H9 (cell line): Measurements from ENCODE around the gene CCBE1. TPM values are rescaled to one million over a fixed set of nuclear protein-coding genes. Genes with fewer than 3 reads are reported as not detected.

Source experiments
- DNase-seq: peaks from one replicate; pipeline ENCODE4 v3.0.0-alpha.2; 2017
- H2AFZ ChIP-seq: one replicate; pipeline ENCODE4 v1.6.1; 2013; ENCODE audit warnings: mild to moderate bottlenecking, low read length, control low read depth, moderate library complexity
- H2AK5ac ChIP-seq: 2 replicates; pipeline ENCODE4 v1.6.1; 2013; ENCODE audit warnings: low read length, control low read depth, mixed read lengths; ENCODE audit not compliant: insufficient read length
- H2BK120ac ChIP-seq: one replicate; pipeline ENCODE4 v1.6.1; 2013; ENCODE audit warnings: low read depth, mild to moderate bottlenecking, low read length, control low read depth, inconsistent platforms; ENCODE audit not compliant: poor library complexity, severe bottlenecking
- H2BK12ac ChIP-seq: 2 replicates; pipeline ENCODE4 v1.6.1; 2013; ENCODE audit warnings: low read length, control low read depth, mixed read lengths, low read depth; ENCODE audit not compliant: insufficient read length
- H2BK15ac ChIP-seq: 2 replicates; pipeline ENCODE4 v1.6.1; 2013; ENCODE audit warnings: low read depth, low read length, control low read depth
- H2BK20ac ChIP-seq: one replicate; pipeline ENCODE4 v1.6.1; 2013; ENCODE audit warnings: low read depth, mild to moderate bottlenecking, low read length, control low read depth, inconsistent platforms; ENCODE audit not compliant: poor library complexity, severe bottlenecking
- H2BK5ac ChIP-seq: 2 replicates; pipeline ENCODE4 v1.6.1; 2013; ENCODE audit warnings: low read length, control low read depth, mixed read lengths; ENCODE audit not compliant: insufficient read length
- H3K14ac ChIP-seq: 2 replicates; pipeline ENCODE4 v1.6.1; 2013; ENCODE audit warnings: low read length, control low read depth; ENCODE audit not compliant: insufficient read depth
- H3K18ac ChIP-seq: 2 replicates; pipeline ENCODE4 v1.6.1; 2013; ENCODE audit warnings: low read depth, mild to moderate bottlenecking, mixed read lengths, low read length, control low read depth; ENCODE audit not compliant: insufficient read length
- H3K23ac ChIP-seq: 2 replicates; pipeline ENCODE4 v1.6.1; 2013; ENCODE audit warnings: low read length, control low read depth, mixed read lengths, low read depth; ENCODE audit not compliant: insufficient read length
- H3K23me2 ChIP-seq: 2 replicates; pipeline ENCODE4 v1.6.1; 2013; ENCODE audit warnings: low read depth, mild to moderate bottlenecking, mixed read lengths, low read length, control low read depth; ENCODE audit not compliant: insufficient read length, poor library complexity, severe bottlenecking
- H3K27ac ChIP-seq: 2 replicates; pipeline ENCODE4 v1.5.1; 2013; ENCODE audit warnings: low read length, control low read depth, mixed read lengths, low read depth; ENCODE audit not compliant: insufficient read length
- H3K27me3 ChIP-seq: 2 replicates; pipeline ENCODE4 v1.6.1; 2013; ENCODE audit warnings: low read length, control low read depth, inconsistent platforms; ENCODE audit not compliant: insufficient read depth
- H3K4ac ChIP-seq: 2 replicates; pipeline ENCODE4 v1.6.1; 2013; ENCODE audit warnings: low read depth, mild to moderate bottlenecking, control low read depth, inconsistent platforms, low read length, moderate library complexity
- H3K4me1 ChIP-seq: 2 replicates; pipeline ENCODE4 v1.6.1; 2013; ENCODE audit warnings: low read length, control low read depth, inconsistent platforms; ENCODE audit not compliant: insufficient read depth
- H3K4me2 ChIP-seq: 2 replicates; pipeline ENCODE4 v1.6.1; 2013; ENCODE audit warnings: low read length, control low read depth, mixed read lengths; ENCODE audit not compliant: insufficient read length, insufficient read depth
- H3K56ac ChIP-seq: 2 replicates; pipeline ENCODE4 v1.6.1; 2013; ENCODE audit warnings: low read depth, mild to moderate bottlenecking, mixed read lengths, low read length, control low read depth; ENCODE audit not compliant: insufficient read length
- H3K79me1 ChIP-seq: 2 replicates; pipeline ENCODE4 v1.6.1; 2013; ENCODE audit warnings: low read depth, mild to moderate bottlenecking, moderate library complexity, low read length, control low read depth, inconsistent platforms; ENCODE audit not compliant: insufficient read depth, poor library complexity, severe bottlenecking
- H3K79me2 ChIP-seq: 2 replicates; pipeline ENCODE4 v1.6.1; 2013; ENCODE audit warnings: low read length, control low read depth, inconsistent platforms; ENCODE audit not compliant: insufficient read depth
- H3K9ac ChIP-seq: 2 replicates; pipeline ENCODE4 v1.6.1; 2013; ENCODE audit warnings: low read length, control low read depth, mixed read lengths; ENCODE audit not compliant: insufficient read length; ENCODE audit errors: extremely low read depth
- H3K9me3 ChIP-seq: one replicate; pipeline ENCODE4 v1.6.1; 2013; ENCODE audit warnings: low read depth, low read length, inconsistent platforms; ENCODE audit not compliant: control insufficient read depth
- H3T11ph ChIP-seq: one replicate; pipeline ENCODE4 v1.6.1; 2013; ENCODE audit warnings: mild to moderate bottlenecking, low read length, control low read depth, inconsistent platforms
- H4K20me1 ChIP-seq: one replicate; pipeline ENCODE4 v1.6.1; 2013; ENCODE audit not compliant: control insufficient read depth, insufficient read length, insufficient read depth
- H4K5ac ChIP-seq: 2 replicates; pipeline ENCODE4 v1.6.1; 2013; ENCODE audit warnings: low read depth, mild to moderate bottlenecking, mixed read lengths, low read length, control low read depth; ENCODE audit not compliant: insufficient read length
- H4K8ac ChIP-seq: replicated peaks from 2 replicates; pipeline ENCODE4 v1.6.1; 2013; ENCODE audit warnings: low read length, control low read depth, mixed read lengths, low read depth; ENCODE audit not compliant: insufficient read length
- H4K91ac ChIP-seq: 2 replicates; pipeline ENCODE4 v1.6.1; 2013; ENCODE audit warnings: low read depth, mild to moderate bottlenecking, moderate library complexity, mixed read lengths, low read length, control low read depth; ENCODE audit not compliant: insufficient read length
- H3K27ac Mint-ChIP-seq, 3 experiments: 2 replicates in 2 of 3; 3 replicates in 1 of 3; pipeline ENCODE4 v1.8.0; 2020 to 2021; ENCODE audit warnings: mixed read lengths in 3 of 3, mild to moderate bottlenecking in 1 of 3, moderate library complexity in 1 of 3
- H3K27me3 Mint-ChIP-seq: 2 replicates; pipeline ENCODE4 v1.8.0; 2021; ENCODE audit warnings: low read depth, mild to moderate bottlenecking, moderate library complexity, mixed read lengths
- H3K36me3 Mint-ChIP-seq, 3 experiments: 2 replicates in 2 of 3; 3 replicates in 1 of 3; pipeline ENCODE4 v1.8.0; 2020 to 2021; ENCODE audit warnings: low read depth in 3 of 3, mixed read lengths in 3 of 3; ENCODE audit not compliant: insufficient read depth in 1 of 3
- H3K4me1 Mint-ChIP-seq, 2 experiments: 2 replicates each; pipeline ENCODE4 v1.8.0; 2020; ENCODE audit warnings: mixed read lengths in 2 of 2
- H3K4me3 Mint-ChIP-seq, 2 experiments: 2 replicates in 1 of 2; 3 replicates in 1 of 2; pipeline ENCODE4 v1.8.0; 2020 to 2021; ENCODE audit warnings: mild to moderate bottlenecking in 2 of 2, mixed read lengths in 2 of 2, moderate library complexity in 1 of 2
- H3K9me3 Mint-ChIP-seq, 2 experiments: 2 replicates in 1 of 2; 3 replicates in 1 of 2; pipeline ENCODE4 v1.8.0; 2020; ENCODE audit warnings: mild to moderate bottlenecking in 2 of 2, mixed read lengths in 2 of 2, moderate library complexity in 1 of 2
- WGBS: extraction: QIAGEN DNeasy Blood & Tissue Kit; methylation state at CpG from one replicate; pipeline ENCODE4 v1.1.7; 2013; ENCODE audit warnings: missing lambda C conversion rate, low lambda C conversion rate, mixed read lengths; ENCODE audit not compliant: insufficient read length; ENCODE audit errors: extremely low coverage; 5-methylcytosine and 5-hydroxymethylcytosine counted together
- total RNA-seq: library from RNA; stranded (reverse); gene quantifications from 2 replicates; pipeline ENCODE4 v1.2.1, GENCODE V29; 2021
- TF ChIP-seq, protein P1 (sequence below): fragments of 200-600 bp; sonication (generic); conservative IDR thresholded peaks from 3 replicates; pipeline ENCODE4 v1.8.0; 2021; ENCODE audit warnings: antibody characterized with exemption, mild to moderate bottlenecking

CCBE1 gene
- total RNA-seq, 1 experiment from 2014 or later = 0.39 TPM

- no CpG with 5 or more reads among the region's 3 CpGs for WGBS
- H3K36me3 Mint-ChIP-seq = no peaks in the 10 kb centered on the region
These were observed 100.2 kb downstream of the CCBE1 start for GRCh38 chr18:59597049-59597448.

More at GRCh38 chr18:59597049-59597448, 100.2 kb downstream of the CCBE1 start:
- Mint-ChIP-seq H3K27me3 (peaks cover 12% of the 10 kb centered on the region), H3K27ac (no peak overlapping the region), H3K4me3 (no peak overlapping the region), H3K4me1 (no peaks in the 10 kb centered on the region), H3K9me3 (peaks cover 0 to 3% of the 10 kb centered on the region in 2 experiments; a peak in 2 of 5 replicates)
- Histone ChIP-seq H3K79me2 (no peaks in the 10 kb centered on the region), H4K20me1 (no peaks in the 10 kb centered on the region), H3K18ac (no peak overlapping the region), H2BK15ac (no peak overlapping the region), H2BK12ac (no peak overlapping the region), H3K79me1 (no peaks in the 10 kb centered on the region), H3K4ac (no peak overlapping the region), H4K91ac (no peak overlapping the region), H3K27me3 (no peaks in the 10 kb centered on the region), H2AK5ac (no peak overlapping the region), H3K4me1 (no peaks in the 10 kb centered on the region), H4K8ac (no peak overlapping the region), H3K23ac (no peak overlapping the region), H2BK5ac (no peak overlapping the region), H3K9me3 (no peaks in the 10 kb centered on the region), H3K9ac (no peak overlapping the region), H2AFZ (no peak overlapping the region), H4K5ac (no peak overlapping the region), H3K56ac (no peak overlapping the region), H3K4me2 (no peak overlapping the region), H3K23me2 (no peaks in the 10 kb centered on the region), H2BK120ac (no peak overlapping the region), H2BK20ac (no peak overlapping the region), H3K27ac (no peak overlapping the region), H3T11ph (no peak overlapping the region), H3K14ac (no peak overlapping the region)
- DNase-seq = no peak
- TF ChIP-seq, protein P1, sequence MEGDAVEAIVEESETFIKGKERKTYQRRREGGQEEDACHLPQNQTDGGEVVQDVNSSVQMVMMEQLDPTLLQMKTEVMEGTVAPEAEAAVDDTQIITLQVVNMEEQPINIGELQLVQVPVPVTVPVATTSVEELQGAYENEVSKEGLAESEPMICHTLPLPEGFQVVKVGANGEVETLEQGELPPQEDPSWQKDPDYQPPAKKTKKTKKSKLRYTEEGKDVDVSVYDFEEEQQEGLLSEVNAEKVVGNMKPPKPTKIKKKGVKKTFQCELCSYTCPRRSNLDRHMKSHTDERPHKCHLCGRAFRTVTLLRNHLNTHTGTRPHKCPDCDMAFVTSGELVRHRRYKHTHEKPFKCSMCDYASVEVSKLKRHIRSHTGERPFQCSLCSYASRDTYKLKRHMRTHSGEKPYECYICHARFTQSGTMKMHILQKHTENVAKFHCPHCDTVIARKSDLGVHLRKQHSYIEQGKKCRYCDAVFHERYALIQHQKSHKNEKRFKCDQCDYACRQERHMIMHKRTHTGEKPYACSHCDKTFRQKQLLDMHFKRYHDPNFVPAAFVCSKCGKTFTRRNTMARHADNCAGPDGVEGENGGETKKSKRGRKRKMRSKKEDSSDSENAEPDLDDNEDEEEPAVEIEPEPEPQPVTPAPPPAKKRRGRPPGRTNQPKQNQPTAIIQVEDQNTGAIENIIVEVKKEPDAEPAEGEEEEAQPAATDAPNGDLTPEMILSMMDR = no peak
